CD4-positive, alpha-beta T cell treated with Interleukin-6 for 4 hours (primary cell): Measurements from ENCODE around the gene ARID1B.
A peak's percentile ranks its signal among the peaks of the same experiment; 100 is the strongest.
"Not testable (repeated sequence)": the region's sequence is repeated elsewhere in the genome, so short reads cannot be mapped to it uniquely, and the experiment has no call there.

Source experiments
- DNase-seq: peaks from one replicate; pipeline ENCODE4 v3.0.0-alpha.2; 2020; ENCODE audit warnings: mixed read lengths

Gene ARID1B

GRCh38 chr6:157033428-157034140, 256.4 kb downstream of the ARID1B start:
- DNase-seq: no peak

GRCh38 chr6:157034436-157035230, 257.5 kb downstream of the ARID1B start:
- no peak for DNase-seq

- DNase-seq: no peak
These were observed 258.4 kb downstream of the ARID1B start for GRCh38 chr6:157035546-157035945.

- no peak for DNase-seq
These were observed 259.1 kb downstream of the ARID1B start for GRCh38 chr6:157036245-157036711.

GRCh38 chr6:157037165-157037564, 260.0 kb downstream of the ARID1B start:
- no peak for DNase-seq

GRCh38 chr6:157038610-157039009, 261.4 kb downstream of the ARID1B start:
- no peak for DNase-seq

GRCh38 chr6:157039639-157040038, 262.5 kb downstream of the ARID1B start:
- not testable (repeated sequence) for DNase-seq

GRCh38 chr6:157040191-157040590, 263.0 kb downstream of the ARID1B start:
- no peak for DNase-seq

- no peak for DNase-seq
These were observed 268.8 kb downstream of the ARID1B start for GRCh38 chr6:157045831-157046454.

- no peak for DNase-seq
These were observed 269.6 kb downstream of the ARID1B start for GRCh38 chr6:157046776-157047175.

- no peak for DNase-seq
These were observed 270.1 kb downstream of the ARID1B start for GRCh38 chr6:157047328-157047727.

GRCh38 chr6:157047951-157048350, 270.8 kb downstream of the ARID1B start:
- DNase-seq: no peak

- no peak for DNase-seq
These were observed 272.0 kb downstream of the ARID1B start for GRCh38 chr6:157049133-157049532.

- no peak for DNase-seq
These were observed 273.5 kb downstream of the ARID1B start for GRCh38 chr6:157050537-157051265.

GRCh38 chr6:157054531-157054979, 277.4 kb downstream of the ARID1B start:
- peak; percentile 20 for DNase-seq

- DNase-seq: no peak
These were observed 278.7 kb downstream of the ARID1B start for GRCh38 chr6:157055863-157056262.

GRCh38 chr6:157056275-157056674, 279.1 kb downstream of the ARID1B start:
- DNase-seq: no peak

GRCh38 chr6:157058574-157058973, 281.4 kb downstream of the ARID1B start:
- no peak for DNase-seq

- no peak for DNase-seq
These were observed 282.6 kb downstream of the ARID1B start for GRCh38 chr6:157059781-157060180.

- no peak for DNase-seq
These were observed 283.3 kb downstream of the ARID1B start for GRCh38 chr6:157060440-157060952.

GRCh38 chr6:157061770-157062594, 284.8 kb downstream of the ARID1B start:
- no peak for DNase-seq
